ENCODE results near the gene SLC26A1. TPM values are rescaled to one million over a fixed set of nuclear protein-coding genes. Genes with fewer than 3 reads are reported as not detected.

SLC26A1 gene
- total RNA-seq, 2 experiments from 2014 or later: 0.30 TPM; not detected in 1

GRCh38 chr4:1033840-1034551 is 40.8 kb upstream of the SLC26A1 start:
- Histone ChIP-seq H3K9me2 (ENCODE audit: insufficient read depth, low read length) (no peaks in the 10 kb centered on the region), H4K20me1 (ENCODE audit: insufficient read depth, low read length) (no peaks in the 10 kb centered on the region), H3K27ac (ENCODE audit: low read depth, low read length, poor library complexity, severe bottlenecking) (no peak overlapping the region), H3K4me1 (ENCODE audit: insufficient read depth, low read length, poor library complexity, severe bottlenecking) (no peaks in the 10 kb centered on the region), H3K4me2 (ENCODE audit: low read length) (no peak overlapping the region), H3K9me3 (ENCODE audit: low read length) (no peaks in the 10 kb centered on the region), H2AFZ (ENCODE audit: low read length) (no peak overlapping the region), H3K4me3 (ENCODE audit: low read depth, low read length, poor library complexity, severe bottlenecking) (no peak overlapping the region), H3K79me2 (ENCODE audit: insufficient read depth, low read depth, low read length) (no peaks in the 10 kb centered on the region), H3K36me3 (ENCODE audit: insufficient read depth, low read length) (no peaks in the 10 kb centered on the region)
- TF ChIP-seq, protein P1, sequence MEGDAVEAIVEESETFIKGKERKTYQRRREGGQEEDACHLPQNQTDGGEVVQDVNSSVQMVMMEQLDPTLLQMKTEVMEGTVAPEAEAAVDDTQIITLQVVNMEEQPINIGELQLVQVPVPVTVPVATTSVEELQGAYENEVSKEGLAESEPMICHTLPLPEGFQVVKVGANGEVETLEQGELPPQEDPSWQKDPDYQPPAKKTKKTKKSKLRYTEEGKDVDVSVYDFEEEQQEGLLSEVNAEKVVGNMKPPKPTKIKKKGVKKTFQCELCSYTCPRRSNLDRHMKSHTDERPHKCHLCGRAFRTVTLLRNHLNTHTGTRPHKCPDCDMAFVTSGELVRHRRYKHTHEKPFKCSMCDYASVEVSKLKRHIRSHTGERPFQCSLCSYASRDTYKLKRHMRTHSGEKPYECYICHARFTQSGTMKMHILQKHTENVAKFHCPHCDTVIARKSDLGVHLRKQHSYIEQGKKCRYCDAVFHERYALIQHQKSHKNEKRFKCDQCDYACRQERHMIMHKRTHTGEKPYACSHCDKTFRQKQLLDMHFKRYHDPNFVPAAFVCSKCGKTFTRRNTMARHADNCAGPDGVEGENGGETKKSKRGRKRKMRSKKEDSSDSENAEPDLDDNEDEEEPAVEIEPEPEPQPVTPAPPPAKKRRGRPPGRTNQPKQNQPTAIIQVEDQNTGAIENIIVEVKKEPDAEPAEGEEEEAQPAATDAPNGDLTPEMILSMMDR (conservative IDR thresholded peaks at IDR 0.05; ENCODE audit: low read length): no peak
- no peak for TF ChIP-seq EZH2phosphoT487 (IDR thresholded peaks at IDR 0.05; ENCODE audit: borderline replicate concordance, low read depth, low read length)
- CTCF ChIA-PET (ENCODE audit: unreplicated experiment): no interaction called here
- no peak for DNase-seq (ENCODE audit: low spot score)
- POLR2A ChIA-PET: interaction anchor here (0.7 kb wide), 1 partner anchor 124 kb away, joined by 3 read pairs; no protein-coding TSS in a partner anchor
- intact Hi-C loops (cut with micrococcal nuclease; ENCODE audit: unreplicated experiment): no loop called here
- no TSS peak for BruUV-seq (replicated peaks)

GRCh38 chr4:1032861-1033260 is 39.7 kb upstream of the SLC26A1 start:
- CTCF ChIA-PET (ENCODE audit: unreplicated experiment): no interaction called here
- no TSS peak for BruUV-seq (replicated peaks)

More at GRCh38 chr4:1032861-1033260, 39.7 kb upstream of the SLC26A1 start:
- no peaks in the 10 kb centered on the region for H4K20me1 ChIP-seq (ENCODE audit: insufficient read depth, low read length)
- DNase-seq (ENCODE audit: low spot score): no peak
- intact Hi-C loops (cut with micrococcal nuclease; ENCODE audit: unreplicated experiment): no loop called here
- no peak overlapping the region for H3K4me2 ChIP-seq (ENCODE audit: low read length)
- TF ChIP-seq EZH2phosphoT487 (IDR thresholded peaks at IDR 0.05; ENCODE audit: borderline replicate concordance, low read depth, low read length): no peak
- TF ChIP-seq, protein P1 (conservative IDR thresholded peaks at IDR 0.05; ENCODE audit: low read length): no peak
- H3K36me3 ChIP-seq (ENCODE audit: insufficient read depth, low read length): no peaks in the 10 kb centered on the region
- H3K79me2 ChIP-seq (ENCODE audit: insufficient read depth, low read depth, low read length): no peaks in the 10 kb centered on the region
- H3K4me1 ChIP-seq (ENCODE audit: insufficient read depth, low read length, poor library complexity, severe bottlenecking): no peaks in the 10 kb centered on the region
- no peak overlapping the region for H2AFZ ChIP-seq (ENCODE audit: low read length)
- no peak overlapping the region for H3K4me3 ChIP-seq (ENCODE audit: low read depth, low read length, poor library complexity, severe bottlenecking)
- H3K9me2 ChIP-seq (ENCODE audit: insufficient read depth, low read length): no peaks in the 10 kb centered on the region
- POLR2A ChIA-PET: no interaction called here
- H3K27ac ChIP-seq (ENCODE audit: low read depth, low read length, poor library complexity, severe bottlenecking): no peak overlapping the region
- no peaks in the 10 kb centered on the region for H3K9me3 ChIP-seq (ENCODE audit: low read length)

Measured in OCI-LY7 (cell line).